ACHN (cell line): Measurements from ENCODE around the gene WDR1.

ENCODE experiments used
- DNase-seq: peaks from one replicate; pipeline ENCODE4 v3.0.0-alpha.2; 2015
- in situ Hi-C: cut with HindIII; loops from 2 replicates; pipeline ENCODE4 v1.10.0; 2017; ENCODE audit warnings: low sequenced_read_pairs, low pct_ligation_motif_present, low pct_unique_long_range_greater_than_20kb

WDR1 gene

DNA sequence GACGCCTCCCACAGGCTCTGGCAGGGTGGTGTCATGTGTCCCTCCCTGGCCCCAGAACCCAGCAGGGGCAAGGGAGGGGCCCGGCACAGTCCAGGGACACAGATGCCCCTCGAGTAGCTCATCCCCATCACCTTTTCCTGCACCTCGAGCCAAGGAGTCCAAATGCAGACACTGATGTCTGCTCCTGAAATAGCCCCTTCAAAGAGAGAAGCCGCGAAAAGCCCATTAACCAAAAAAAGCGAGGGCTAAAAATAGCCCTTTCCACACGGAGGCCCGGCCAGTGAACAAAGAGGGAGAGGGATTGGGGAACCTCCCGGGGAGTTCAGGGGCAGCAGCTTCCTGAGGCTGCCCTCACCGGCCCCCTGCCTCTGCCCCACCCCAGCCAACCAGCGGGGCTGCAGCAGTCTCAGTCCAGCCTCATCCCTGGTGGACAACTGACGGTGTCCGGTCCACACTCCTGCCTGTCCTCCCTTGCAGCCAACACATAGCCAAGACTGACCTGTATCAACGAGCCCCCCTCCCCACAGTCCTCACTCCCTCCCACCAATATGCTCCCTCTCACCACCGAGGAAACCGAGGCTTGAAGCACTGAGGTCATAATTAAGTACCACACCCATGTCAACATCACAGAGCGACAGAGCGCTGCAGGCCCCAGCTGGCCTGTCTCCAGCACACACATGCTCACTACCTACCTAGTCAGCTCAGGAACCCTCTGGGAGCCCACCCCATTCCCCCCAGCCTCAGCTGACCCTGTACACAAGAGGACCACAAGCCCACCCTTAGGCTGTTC is 23.9 kb downstream of the WDR1 start:
- in situ Hi-C loops = no loop called here

DNA sequence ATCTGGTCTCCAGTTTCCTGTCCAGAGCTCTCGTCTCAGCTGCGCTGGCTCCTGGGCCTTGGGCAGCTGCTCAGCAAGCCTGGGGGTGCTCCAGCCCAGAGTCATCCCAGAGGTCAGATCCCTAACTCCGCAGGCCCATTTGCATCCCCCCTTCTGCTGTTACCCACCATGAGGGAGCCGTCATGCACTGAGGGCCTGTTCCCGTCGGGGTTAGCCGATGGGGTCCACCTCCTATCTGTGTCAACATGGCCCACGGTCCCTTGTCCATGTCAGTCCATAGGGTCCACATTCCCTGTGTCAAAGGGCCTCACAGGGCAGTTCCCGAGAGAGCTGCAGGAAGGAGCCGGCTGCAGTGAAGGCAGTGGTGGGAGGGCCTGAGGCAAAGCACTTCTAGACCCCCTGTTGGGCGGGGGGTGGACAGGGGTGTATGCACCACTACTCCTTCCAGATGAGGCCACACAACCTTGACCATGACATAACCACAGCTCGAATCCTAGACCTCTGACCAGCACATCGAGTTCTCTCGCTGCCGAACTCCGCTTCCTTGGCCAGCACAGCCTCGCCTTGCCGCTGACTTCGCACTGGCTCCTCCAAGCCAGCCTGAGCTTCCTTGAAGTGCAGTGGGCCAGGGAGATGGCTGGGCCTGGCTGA is 24.9 kb downstream of the WDR1 start:
- DNase-seq = no peak
- in situ Hi-C loops = no loop called here

More for the DNA sequence above, 23.9 kb downstream of the WDR1 start:
- no peak for DNase-seq

DNA sequence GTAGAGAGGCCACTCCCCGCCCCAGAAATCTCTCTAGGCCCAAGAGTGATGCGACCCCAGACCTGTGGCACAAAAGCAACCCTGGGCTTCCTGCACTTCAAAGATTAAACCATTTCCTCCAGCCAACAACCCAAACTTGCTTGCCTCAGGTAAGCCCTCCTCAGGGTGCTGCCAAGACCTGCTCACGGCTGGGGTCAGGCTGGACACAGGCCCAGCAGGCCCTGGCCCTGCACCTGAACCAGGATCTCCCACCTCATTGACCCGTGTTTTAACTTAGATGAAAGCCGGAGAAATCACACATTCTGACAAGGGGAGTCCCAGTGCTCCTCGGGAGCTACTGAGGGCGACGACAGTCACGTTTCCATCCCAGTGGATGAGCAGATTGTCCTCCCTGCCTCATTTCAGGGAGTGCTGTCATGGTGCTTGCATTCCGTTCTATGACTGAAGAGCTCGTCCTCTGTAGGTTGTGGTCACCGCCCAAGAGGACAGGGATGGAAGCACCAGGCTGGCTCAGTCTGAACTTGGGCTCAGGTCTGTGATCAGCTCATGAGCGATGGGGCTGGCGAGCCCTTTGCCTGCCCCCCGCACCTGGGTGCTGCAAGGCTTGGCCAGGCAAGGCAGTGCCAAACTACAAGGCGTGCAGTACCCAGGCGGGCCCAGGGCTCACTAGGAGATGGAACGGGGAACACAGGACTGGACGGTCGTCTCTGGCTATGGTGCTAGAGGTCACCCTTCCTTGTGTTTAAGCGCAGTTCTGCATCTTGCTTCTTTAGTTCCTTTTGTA is 25.9 kb downstream of the WDR1 start:
- in situ Hi-C loops = no loop called here
- no peak for DNase-seq

DNA sequence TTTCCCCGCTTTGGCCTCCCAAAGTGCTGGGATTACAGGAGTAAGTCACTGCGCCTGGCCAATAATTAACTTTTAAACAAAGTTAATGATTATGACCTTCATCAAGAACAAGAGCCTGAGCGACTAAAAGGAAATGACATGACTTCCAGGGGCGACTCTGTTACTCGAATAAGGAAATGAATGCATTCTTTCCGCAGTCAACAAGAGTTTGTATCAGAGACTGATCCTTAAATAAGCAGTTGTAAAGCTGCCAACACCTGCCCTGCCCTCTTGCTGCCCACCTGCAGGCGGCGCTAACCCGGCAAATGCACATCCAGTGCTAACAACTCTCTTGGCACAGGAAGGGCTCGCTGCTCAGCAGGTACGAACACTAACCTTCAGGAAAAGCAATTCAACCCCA is 27.3 kb downstream of the WDR1 start:
- in situ Hi-C loops = no loop called here
- DNase-seq = peak; percentile 24

DNA sequence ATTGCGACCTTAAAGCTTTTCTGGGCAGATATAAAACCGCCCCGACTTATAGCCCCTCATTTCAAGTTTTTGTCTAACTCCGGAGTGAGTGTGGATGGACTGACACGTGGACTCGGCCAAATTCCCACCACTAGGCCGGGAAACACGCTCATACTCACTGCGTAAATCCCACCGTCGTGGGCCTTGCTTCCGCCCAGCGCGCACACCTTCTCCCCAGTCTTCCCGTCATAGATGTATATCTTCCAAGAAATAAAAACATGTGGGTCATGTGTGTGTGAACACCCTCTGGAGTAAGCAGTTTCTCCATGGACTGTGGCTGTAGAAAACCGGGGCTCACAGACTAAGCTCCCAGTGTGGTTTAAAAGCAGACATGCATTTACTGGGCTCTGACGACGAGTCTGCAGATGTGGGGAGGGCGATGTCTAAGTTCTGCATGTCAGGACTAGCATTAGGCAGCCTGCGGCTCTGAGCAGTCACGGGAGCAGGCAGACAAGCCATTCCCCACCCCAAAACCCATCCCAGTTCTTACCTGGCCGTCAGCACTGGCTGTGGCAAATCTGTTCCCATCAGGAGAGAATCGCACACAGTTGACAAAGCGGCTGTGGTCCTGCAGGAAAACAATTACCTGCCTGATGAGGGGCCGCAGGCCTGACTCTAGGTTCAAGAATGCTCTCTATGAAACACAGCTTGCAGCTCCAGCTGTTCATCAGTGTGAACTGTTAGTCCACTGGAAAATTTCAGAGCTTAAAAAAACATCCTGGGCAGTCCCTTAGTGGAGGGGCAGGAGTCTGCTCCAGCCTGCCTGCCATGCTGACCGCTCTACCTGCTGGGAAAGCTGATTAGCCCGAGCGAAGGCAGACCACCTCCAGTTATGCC is 28.2 kb downstream of the WDR1 start:
- in situ Hi-C loops = no loop called here

DNA sequence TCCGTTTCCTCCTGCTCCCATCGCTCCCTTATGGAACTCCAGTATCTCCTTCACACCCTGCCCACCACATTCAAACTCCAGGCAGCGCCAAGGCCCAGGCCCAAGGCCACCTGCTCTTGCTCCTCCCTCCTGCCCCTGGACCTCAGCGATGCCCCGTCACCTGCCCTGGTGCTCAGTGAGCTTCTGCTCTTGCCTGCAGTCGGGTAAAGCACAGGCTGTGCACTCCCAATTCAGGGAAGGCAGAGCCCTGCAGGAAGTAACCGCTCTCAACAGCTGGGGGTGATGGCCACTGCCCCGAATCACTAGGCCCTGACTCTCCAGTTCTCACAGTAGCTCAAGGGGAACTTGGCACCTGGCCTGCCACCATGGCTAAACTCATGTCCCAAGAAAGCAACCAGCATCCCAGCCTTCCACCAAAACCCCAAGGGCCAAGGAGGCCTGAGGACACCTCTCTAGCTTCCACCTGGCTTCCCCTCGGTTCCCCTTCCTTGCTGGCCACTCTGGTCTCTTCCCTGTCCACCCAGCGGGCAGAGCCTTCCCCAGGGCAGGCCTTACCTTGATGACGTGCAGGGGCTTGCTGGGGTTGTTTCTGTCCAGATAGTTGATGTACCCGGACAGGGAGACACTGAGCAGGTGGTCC is 29.3 kb downstream of the WDR1 start:
- DNase-seq = no peak
- in situ Hi-C loops = no loop called here

More for the DNA sequence above, 28.2 kb downstream of the WDR1 start:
- DNase-seq = no peak

DNA sequence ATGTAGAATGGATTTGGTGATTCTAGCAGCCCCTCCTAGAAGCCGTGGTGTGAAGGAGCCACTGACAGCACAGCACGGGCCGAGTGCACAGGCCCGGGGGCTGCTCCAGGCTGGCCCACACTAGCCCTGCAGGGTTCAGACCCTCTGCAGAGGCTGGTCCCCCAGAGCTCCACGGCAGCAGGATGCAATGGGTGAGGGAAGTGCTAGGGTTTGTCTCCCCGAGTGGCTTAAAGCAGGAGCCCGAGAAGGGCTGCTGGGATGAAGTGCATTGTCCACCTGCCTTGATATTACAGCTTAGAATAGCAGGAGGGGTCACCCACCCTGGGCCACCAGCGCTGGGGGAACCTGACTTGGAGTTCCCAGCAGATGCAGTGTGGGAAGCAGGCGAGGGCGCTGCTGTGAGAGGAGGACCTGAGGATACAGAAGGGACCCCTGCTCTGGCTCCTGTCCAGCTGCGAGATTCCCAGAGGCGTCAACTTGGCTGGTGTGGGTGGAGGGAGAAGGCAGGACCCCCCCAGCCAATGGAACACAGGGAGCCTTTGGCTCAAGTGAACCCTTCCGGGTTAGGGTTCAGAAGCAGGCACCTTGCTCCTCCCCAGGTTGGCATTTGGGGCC is 30.0 kb downstream of the WDR1 start:
- no peak for DNase-seq
- in situ Hi-C loops = no loop called here

DNA sequence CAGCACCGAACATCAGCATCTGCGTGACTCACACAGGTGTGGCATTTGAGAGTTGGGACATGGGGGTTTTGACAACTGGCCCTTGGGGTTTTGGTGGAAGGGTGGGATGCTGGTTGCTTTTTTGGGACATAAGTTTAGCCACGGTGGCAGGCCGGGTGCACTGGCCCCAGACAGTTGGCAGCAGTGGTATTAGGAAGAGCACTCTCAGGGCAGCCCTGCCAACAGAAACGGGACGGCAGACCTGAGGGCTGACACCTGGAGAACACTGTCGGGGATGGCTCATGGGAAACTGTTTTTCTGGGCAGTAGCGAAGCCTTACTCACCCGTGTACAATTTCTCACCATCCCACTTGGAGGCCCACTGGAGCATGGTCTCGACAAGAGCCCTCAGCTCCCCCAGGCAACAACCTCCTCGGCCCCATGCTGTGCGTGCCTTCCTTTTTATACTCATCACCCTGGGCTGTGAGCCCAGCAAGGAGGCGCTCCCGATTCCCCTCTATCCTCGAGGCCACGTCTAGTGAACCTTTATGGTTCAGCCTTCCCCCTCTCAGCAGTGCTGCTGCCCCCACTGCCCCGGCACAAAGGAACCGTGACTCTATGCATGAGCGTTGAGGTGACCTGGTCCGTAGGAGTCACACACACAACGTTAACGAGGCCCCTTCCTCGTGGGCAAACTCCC is 30.6 kb downstream of the WDR1 start:
- no peak for DNase-seq
- in situ Hi-C loops = no loop called here

DNA sequence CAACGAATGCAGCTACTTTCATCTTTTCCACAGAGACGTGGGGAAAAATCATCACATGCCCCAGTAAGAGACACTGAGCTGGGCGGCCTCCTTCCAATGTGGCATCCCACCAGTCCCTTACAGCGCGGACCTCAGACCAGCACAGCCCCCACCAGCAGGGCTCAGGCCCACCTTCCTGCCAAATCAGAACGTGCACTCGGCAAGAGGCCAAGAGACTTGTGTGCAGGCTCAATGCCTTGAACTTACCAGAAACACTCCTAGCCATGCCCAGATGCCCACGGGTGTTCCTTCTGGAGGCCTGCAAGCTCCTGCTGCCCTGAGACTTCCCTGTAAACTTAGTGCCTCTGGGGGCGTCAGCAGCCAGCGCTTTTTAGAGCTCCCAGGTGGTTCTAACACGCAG is 31.2 kb downstream of the WDR1 start:
- no peak for DNase-seq
- in situ Hi-C loops = no loop called here

DNA sequence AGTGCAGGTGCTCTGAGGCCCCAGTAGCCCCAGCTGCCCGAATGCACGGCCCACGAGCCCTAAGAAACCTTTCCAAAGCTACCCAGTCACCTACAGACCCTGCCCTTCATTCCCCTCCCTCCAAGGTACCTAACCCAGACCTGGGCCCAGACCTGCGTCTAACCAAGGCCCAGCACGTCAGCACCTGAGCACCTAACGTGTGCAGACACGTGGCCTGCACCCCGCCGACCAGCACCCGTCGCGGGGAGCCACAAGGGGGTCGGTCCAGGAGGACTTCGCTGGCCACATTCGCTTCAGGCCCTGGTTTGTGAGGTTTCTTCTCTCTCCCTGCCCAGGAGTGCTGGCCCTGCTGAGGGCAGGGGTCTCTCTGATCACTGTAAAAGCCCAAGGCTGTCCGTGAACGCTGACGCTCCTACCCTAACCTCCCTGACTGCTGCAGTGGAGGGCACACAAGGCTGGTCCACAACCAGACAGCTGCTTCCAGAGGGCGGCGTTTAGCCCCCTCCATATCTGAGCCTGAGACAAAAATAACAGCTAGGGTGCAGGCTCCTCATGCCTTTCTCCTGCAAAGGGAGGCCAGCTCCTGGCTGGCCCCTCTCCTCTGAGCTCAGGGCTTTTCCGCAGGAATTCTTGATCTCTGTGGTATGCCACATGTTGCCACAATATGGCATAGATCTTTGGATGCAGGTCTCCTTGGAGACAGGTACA is 31.8 kb downstream of the WDR1 start:
- in situ Hi-C loops = no loop called here
- DNase-seq = no peak

DNA sequence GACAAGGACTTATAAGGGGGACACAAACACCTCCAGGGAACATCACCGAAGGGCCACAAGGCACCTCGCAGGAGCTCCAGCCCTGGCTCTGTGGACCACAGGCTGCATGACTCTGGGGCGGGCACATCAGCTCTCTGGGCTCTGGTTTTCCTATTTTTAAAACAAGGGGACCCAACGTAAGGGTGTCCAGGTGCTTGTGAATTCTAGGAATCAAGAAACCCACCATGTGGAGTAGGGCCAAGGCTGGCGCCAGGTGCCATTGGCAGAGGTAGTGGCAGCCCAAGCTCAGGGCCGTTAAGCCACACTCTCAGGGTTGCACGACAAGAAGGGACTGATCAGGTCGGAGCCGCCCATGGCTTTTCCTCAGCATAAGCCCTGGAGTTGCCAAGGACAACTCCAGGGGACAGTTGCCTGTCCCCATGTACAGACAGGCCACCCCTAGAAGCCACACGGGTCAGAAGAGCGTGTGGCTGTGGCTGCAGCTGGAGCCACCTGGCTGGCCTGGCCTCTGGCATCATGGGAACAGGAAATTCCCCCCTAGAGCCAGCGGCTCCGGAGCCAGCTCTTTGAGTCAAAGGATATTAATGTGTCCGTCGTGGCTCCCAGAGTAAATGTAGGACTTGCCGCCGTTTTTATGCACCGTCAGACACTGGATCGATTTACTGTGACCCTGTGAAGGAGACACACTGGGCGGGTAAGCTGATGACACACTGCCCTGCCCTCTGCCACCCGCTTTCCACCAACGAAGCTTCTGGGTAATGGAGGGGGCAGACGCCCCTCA is 32.5 kb downstream of the WDR1 start:
- in situ Hi-C loops = no loop called here
- DNase-seq = no peak

DNA sequence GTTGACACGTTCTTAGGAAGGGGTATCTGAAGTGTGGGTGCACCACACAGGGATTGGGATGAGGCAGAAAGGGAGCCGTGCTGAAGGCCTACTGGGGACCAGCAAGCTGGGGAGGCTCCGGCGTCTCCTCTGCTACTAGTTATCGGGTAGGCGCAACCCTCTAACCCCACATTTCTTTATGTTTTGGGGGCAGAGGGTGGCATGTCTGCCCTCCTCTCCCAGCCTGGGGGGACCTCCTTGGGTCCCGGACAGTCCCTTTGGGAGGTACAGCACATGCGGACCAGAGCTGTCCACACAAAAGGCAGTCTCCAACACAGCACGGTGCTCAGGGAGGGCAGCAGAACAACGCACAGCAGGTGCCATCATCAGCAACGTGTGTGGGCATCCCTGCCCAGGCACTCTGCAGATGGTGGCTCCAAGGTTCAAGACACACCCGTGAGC is 33.2 kb downstream of the WDR1 start:
- no peak for DNase-seq
- in situ Hi-C loops = no loop called here

DNA sequence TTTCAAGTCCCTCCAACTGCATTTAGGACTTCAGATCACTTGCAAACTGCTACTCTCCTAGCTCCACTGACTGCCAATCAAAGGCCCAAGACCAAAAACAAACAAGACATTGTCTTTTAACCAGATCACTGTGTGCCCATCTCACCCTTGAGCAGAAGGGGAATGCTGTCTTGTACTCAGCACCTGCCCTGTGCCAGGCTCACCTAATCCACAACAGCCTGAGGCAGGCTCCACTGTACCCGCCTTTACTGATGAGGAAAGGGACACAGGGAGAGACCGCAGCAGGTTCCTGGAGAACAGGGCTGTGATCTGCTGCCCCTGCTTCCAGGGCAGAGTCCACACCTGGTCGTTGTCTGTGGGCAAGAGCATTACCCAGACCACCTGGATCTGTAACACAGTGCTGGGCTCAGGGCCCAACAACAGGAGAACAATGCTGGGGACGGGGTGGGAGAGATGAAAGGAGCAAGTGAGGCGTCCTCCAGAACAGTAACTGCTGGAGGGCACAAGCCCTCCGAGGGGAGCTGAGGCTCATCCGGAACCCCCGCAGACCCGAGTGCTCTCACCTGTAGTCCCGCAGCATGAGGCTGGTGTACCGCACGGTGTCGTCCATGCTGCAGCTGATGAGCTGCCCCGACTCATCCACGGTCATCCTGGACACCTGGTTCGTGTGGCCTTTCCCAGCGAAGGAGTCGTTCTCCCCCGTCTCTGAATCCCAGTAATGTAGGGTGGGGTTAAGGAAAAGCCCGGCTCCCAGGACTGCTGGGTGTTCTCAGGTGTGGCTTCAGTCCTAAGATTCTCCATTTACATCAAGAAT is 33.9 kb downstream of the WDR1 start:
- in situ Hi-C loops = no loop called here
- DNase-seq = no peak

DNA sequence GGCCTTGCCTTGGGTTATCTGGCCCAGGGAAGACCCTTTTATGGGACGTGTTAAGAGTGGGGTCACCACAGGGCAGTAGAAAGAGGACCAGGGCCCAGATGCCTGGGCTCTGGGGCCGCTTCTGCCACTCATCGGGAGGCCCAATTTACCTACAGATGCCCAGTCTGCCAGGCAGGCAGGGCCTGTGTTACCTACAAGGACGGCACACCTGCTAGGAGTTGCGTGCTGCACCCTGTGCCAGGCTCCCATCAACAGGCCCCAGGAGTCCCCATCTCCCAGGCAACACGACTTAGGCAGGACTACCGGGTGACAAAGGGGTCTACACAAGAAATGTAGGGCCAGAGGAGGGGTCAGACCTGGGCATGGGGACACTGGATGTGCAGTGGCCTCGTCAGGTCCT is 34.6 kb downstream of the WDR1 start:
- in situ Hi-C loops = no loop called here
- no peak for DNase-seq

DNA sequence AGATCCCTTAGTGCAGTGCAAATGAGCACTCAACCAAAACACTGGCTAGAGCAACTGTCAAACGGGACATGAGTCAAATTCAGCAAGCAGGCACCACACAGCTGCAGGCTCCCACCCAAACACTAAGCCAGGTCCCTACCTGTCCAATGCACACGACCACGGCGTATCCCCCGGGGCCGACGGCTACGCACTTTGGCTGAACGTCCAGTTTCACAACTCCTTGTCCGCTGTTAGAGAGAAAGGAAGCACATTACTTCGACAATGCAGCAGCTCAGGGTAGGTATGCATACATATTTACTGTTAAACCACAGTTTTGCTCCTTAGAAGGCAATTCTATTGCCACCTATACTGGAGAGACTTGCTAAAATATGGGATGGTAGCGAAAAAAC is 35.4 kb downstream of the WDR1 start:
- in situ Hi-C loops = no loop called here
- no peak for DNase-seq
